ENCODE data around the gene ZNF714.

DNA sequence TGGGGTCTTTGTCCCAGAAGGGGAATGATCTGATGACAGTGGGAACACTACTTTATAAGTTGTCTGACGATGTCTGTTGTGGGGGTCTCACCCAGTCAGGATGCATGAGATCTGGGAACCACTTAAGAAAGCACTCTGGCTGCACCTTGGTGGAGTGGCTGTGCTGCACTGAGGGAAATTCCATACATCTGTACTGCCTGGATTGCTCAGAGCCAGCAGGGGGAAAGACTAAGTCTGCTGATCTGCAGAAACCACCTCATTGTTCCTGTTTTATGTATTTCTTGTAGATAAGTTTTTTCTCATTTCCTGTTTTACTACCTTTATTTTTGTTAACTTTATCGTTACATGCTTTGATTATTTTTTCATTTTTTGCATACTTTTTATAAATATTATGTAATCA lies 34.3 kb upstream of the ZNF714 start:
- TF ChIP-seq, protein P1, sequence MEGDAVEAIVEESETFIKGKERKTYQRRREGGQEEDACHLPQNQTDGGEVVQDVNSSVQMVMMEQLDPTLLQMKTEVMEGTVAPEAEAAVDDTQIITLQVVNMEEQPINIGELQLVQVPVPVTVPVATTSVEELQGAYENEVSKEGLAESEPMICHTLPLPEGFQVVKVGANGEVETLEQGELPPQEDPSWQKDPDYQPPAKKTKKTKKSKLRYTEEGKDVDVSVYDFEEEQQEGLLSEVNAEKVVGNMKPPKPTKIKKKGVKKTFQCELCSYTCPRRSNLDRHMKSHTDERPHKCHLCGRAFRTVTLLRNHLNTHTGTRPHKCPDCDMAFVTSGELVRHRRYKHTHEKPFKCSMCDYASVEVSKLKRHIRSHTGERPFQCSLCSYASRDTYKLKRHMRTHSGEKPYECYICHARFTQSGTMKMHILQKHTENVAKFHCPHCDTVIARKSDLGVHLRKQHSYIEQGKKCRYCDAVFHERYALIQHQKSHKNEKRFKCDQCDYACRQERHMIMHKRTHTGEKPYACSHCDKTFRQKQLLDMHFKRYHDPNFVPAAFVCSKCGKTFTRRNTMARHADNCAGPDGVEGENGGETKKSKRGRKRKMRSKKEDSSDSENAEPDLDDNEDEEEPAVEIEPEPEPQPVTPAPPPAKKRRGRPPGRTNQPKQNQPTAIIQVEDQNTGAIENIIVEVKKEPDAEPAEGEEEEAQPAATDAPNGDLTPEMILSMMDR (IDR thresholded peaks at IDR 0.05 in 2 of 3, conservative IDR thresholded peaks at IDR 0.05 in 1 of 3; ENCODE audit: borderline replicate concordance in 1 of 3, insufficient read depth in 1 of 3, low read depth in 2 of 3, low read length in 2 of 3): no peak
- TF ChIP-seq POLR2A (IDR thresholded peaks at IDR 0.05; ENCODE audit: borderline replicate concordance, extremely low read depth, insufficient read depth, insufficient read length): no peak
- TF ChIP-seq YY1 (IDR thresholded peaks at IDR 0.05; ENCODE audit: extremely low read depth, insufficient replicate concordance, low read depth, low read length): no peak
- TF ChIP-seq POLR2AphosphoS5 (IDR thresholded peaks at IDR 0.05; ENCODE audit: low read depth, low read length): no peak
- TF ChIP-seq EZH2 (IDR thresholded peaks at IDR 0.05): no peak
- TF ChIP-seq, protein P2, sequence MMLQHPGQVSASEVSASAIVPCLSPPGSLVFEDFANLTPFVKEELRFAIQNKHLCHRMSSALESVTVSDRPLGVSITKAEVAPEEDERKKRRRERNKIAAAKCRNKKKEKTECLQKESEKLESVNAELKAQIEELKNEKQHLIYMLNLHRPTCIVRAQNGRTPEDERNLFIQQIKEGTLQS (IDR thresholded peaks at IDR 0.05): no peak
- TF ChIP-seq SIN3A (IDR thresholded peaks at IDR 0.05; ENCODE audit: low read depth): no peak
- no peak for TF ChIP-seq ZNF274 (IDR thresholded peaks at IDR 0.05; ENCODE audit: low read depth, low read length)
- TF ChIP-seq, protein P3, sequence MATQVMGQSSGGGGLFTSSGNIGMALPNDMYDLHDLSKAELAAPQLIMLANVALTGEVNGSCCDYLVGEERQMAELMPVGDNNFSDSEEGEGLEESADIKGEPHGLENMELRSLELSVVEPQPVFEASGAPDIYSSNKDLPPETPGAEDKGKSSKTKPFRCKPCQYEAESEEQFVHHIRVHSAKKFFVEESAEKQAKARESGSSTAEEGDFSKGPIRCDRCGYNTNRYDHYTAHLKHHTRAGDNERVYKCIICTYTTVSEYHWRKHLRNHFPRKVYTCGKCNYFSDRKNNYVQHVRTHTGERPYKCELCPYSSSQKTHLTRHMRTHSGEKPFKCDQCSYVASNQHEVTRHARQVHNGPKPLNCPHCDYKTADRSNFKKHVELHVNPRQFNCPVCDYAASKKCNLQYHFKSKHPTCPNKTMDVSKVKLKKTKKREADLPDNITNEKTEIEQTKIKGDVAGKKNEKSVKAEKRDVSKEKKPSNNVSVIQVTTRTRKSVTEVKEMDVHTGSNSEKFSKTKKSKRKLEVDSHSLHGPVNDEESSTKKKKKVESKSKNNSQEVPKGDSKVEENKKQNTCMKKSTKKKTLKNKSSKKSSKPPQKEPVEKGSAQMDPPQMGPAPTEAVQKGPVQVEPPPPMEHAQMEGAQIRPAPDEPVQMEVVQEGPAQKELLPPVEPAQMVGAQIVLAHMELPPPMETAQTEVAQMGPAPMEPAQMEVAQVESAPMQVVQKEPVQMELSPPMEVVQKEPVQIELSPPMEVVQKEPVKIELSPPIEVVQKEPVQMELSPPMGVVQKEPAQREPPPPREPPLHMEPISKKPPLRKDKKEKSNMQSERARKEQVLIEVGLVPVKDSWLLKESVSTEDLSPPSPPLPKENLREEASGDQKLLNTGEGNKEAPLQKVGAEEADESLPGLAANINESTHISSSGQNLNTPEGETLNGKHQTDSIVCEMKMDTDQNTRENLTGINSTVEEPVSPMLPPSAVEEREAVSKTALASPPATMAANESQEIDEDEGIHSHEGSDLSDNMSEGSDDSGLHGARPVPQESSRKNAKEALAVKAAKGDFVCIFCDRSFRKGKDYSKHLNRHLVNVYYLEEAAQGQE (IDR thresholded peaks at IDR 0.05; ENCODE audit: low read depth): no peak
- no peak for TF ChIP-seq EGR1 (IDR thresholded peaks at IDR 0.05; ENCODE audit: low read depth)
- TF ChIP-seq, protein P4, sequence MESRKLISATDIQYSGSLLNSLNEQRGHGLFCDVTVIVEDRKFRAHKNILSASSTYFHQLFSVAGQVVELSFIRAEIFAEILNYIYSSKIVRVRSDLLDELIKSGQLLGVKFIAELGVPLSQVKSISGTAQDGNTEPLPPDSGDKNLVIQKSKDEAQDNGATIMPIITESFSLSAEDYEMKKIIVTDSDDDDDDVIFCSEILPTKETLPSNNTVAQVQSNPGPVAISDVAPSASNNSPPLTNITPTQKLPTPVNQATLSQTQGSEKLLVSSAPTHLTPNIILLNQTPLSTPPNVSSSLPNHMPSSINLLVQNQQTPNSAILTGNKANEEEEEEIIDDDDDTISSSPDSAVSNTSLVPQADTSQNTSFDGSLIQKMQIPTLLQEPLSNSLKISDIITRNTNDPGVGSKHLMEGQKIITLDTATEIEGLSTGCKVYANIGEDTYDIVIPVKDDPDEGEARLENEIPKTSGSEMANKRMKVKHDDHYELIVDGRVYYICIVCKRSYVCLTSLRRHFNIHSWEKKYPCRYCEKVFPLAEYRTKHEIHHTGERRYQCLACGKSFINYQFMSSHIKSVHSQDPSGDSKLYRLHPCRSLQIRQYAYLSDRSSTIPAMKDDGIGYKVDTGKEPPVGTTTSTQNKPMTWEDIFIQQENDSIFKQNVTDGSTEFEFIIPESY (IDR thresholded peaks at IDR 0.05; ENCODE audit: extremely low read depth, insufficient replicate concordance, low read length): no peak
- TF ChIP-seq ZFX (IDR thresholded peaks at IDR 0.05): no peak
- TF ChIP-seq SP1 (IDR thresholded peaks at IDR 0.05; ENCODE audit: low read depth): no peak
- TF ChIP-seq EZH2phosphoT487 (IDR thresholded peaks at IDR 0.05; ENCODE audit: borderline replicate concordance): no peak

Data from HCT116 (cell line).